ENCODE data around the gene SH3PXD2A. TPM values are rescaled to one million over a fixed set of nuclear protein-coding genes. Genes with fewer than 3 reads are reported as not detected.

The SH3PXD2A gene
- total and polyA plus RNA-seq, 7 donors: 19.0 to 58.2 (median 24.5) TPM

DNA sequence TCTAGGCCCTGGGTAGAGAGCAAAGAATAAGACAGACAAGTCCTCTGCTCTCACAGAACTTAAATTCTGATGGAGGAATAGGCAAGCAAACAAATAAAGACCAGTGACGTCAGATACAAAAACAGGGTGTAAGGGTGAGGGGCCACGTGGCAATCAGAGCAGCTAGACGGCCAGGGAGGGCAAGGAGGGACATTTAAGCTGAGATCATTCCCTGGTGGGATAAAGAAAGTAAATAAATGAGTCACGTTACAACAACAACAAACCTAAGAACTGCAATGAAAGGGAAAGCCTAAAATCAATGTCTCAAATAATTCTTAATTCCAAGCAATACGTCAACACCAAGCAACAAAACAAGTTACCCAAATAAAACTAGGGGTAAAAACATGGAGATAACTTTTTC is 40.8 kb upstream of the SH3PXD2A start:
- WGBS, 2 donors: 71 to 76% methylated on average over 5 of the region's 5 CpGs
- peaks cover 0 to 21% (median 15%) of the 10 kb centered on the region in 4 donors for H3K4me1 ChIP-seq
- no peak overlapping the region for H3K4me3 ChIP-seq
- H3K36me3 ChIP-seq: peaks cover 4 to 66% (median 19%) of the 10 kb centered on the region in 4 donors
- DNase-seq: no peak
- no peaks in the 10 kb centered on the region for H3K9me3 ChIP-seq
- no peak for TF ChIP-seq POLR2A (IDR thresholded peaks at IDR 0.05)
- TF ChIP-seq, protein P1, sequence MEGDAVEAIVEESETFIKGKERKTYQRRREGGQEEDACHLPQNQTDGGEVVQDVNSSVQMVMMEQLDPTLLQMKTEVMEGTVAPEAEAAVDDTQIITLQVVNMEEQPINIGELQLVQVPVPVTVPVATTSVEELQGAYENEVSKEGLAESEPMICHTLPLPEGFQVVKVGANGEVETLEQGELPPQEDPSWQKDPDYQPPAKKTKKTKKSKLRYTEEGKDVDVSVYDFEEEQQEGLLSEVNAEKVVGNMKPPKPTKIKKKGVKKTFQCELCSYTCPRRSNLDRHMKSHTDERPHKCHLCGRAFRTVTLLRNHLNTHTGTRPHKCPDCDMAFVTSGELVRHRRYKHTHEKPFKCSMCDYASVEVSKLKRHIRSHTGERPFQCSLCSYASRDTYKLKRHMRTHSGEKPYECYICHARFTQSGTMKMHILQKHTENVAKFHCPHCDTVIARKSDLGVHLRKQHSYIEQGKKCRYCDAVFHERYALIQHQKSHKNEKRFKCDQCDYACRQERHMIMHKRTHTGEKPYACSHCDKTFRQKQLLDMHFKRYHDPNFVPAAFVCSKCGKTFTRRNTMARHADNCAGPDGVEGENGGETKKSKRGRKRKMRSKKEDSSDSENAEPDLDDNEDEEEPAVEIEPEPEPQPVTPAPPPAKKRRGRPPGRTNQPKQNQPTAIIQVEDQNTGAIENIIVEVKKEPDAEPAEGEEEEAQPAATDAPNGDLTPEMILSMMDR (IDR thresholded peaks at IDR 0.05): no peak
- no peak for TF ChIP-seq EP300 (IDR thresholded peaks at IDR 0.05)
- TF ChIP-seq POLR2AphosphoS5 (IDR thresholded peaks at IDR 0.05): no peak
- peak overlapping the region; percentile 53 to 63 (median 56) for H3K27ac ChIP-seq
- H3K27me3 ChIP-seq: no peaks in the 10 kb centered on the region
- intact Hi-C loops (cut with DNase I): no loop called here

DNA sequence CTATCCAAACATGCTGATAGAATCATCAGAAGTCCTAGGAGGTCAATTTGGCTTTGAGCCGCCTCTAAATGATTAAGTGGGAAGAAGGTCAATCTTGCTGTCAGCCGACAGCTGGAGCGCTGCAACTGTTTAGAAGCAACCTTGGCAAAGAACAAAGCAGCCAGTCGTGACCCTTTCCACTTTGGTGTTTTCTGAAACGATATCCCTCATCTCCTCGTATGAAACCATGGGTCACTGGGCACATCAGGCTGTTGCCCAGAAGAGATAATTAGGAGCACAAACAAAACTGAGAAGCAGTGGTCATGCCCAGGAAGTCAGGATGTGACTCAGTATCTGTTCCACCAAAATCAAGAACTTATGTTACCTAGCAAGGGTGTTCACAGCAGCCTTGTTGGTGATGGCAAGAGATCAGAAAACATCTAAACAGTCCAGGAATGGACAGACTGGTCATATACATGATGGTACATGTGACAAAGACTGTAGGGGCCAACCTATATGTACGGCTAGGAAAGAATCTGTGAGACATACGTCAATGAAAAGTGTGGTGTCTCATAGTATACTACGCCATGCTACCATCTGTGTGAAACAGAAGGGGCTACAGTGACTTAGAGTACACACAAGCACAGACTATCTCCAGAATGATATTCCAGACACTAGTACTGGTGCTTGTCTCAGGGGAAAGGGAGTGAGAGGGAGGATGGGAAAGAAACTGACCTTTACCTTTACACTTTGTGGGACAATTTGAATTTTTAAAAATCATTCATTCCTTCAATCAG is 40.2 kb upstream of the SH3PXD2A start:
- Histone ChIP-seq H3K4me1 (peaks cover 0 to 21% (median 15%) of the 10 kb centered on the region in 4 donors), H3K9me3 (no peaks in the 10 kb centered on the region), H3K27me3 (no peaks in the 10 kb centered on the region), H3K4me3 (no peak overlapping the region), H3K36me3 (peaks cover 4 to 72% (median 19%) of the 10 kb centered on the region in 4 donors), H3K27ac (peak overlapping the region; percentile 53 to 63 (median 56))
- DNase-seq: no peak
- no peak for TF ChIP-seq EP300 (IDR thresholded peaks at IDR 0.05)
- TF ChIP-seq, protein P1 (IDR thresholded peaks at IDR 0.05): no peak
- TF ChIP-seq POLR2A (IDR thresholded peaks at IDR 0.05): no peak
- TF ChIP-seq POLR2AphosphoS5 (IDR thresholded peaks at IDR 0.05): peak in 1 of 4 donors; percentile 17
- WGBS, 2 donors: 65 to 72% methylated on average over 9 of the region's 9 CpGs
- intact Hi-C loops (cut with DNase I): no loop called here

DNA sequence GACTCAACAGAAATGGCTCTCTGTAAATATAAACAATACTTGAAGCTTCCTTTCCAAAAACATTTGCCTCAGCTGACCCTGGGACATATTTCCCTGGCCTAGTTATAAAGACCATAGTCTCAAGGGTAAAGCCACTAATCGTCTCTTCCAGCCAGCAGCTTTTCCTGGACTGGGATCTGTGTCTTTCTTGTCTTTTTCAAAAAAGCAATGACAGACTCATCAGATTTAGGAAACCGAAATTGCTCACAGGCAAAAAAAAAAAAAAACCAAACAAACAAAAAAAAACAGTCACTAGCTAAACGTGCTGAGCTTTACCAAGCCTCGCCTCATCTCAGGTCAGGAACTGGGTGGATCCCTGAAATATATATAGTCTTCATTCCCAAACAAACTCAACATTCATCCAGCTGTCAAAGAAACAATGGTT is 39.1 kb upstream of the SH3PXD2A start:
- H3K4me1 ChIP-seq: peaks cover 0 to 21% (median 15%) of the 10 kb centered on the region in 4 donors
- H3K4me3 ChIP-seq: no peak overlapping the region
- H3K27me3 ChIP-seq: no peaks in the 10 kb centered on the region
- H3K36me3 ChIP-seq: peaks cover 4 to 71% (median 13%) of the 10 kb centered on the region in 4 donors
- no peaks in the 10 kb centered on the region for H3K9me3 ChIP-seq
- DNase-seq: no peak
- H3K27ac ChIP-seq: peak overlapping the region; percentile 53 to 63 (median 56)
- TF ChIP-seq, protein P1 (IDR thresholded peaks at IDR 0.05): no peak
- TF ChIP-seq POLR2A (IDR thresholded peaks at IDR 0.05) (no peak), EP300 (IDR thresholded peaks at IDR 0.05) (no peak), POLR2AphosphoS5 (IDR thresholded peaks at IDR 0.05) (peak in 2 of 4 donors; percentile 17 to 28)
- 9 to 39% methylated on average over 4 of the region's 4 CpGs for WGBS, 2 donors
- intact Hi-C loops (cut with DNase I): no loop called here

DNA sequence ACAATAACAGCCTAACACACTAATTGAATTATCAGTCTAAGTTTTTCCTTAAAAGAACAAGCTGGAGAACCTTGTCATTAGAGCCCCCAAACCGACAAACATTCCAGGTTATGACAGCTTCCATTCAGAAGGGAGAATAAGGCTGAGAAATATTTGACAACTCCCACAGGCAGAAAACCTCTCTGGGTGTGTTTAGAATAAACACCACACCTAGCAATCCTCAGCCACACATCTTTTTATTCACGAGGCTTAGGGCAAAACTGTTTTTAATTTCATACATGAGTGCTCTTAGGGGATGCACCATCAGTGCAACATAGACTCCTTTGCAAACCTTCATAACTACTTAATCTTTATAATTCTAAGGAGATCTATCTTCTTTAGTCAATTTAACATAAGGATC is 38.4 kb upstream of the SH3PXD2A start:
- H3K36me3 ChIP-seq: peaks cover 4 to 65% (median 9%) of the 10 kb centered on the region in 4 donors

More for the DNA sequence above, 38.4 kb upstream of the SH3PXD2A start:
- TF ChIP-seq EP300 (IDR thresholded peaks at IDR 0.05) (no peak), POLR2A (IDR thresholded peaks at IDR 0.05) (no peak), POLR2AphosphoS5 (IDR thresholded peaks at IDR 0.05) (no peak)
- TF ChIP-seq, protein P1 (IDR thresholded peaks at IDR 0.05): no peak
- Histone ChIP-seq H3K4me1 (peaks cover 0 to 22% (median 15%) of the 10 kb centered on the region in 4 donors), H3K27ac (peak overlapping the region; percentile 53 to 63 (median 56)), H3K27me3 (no peaks in the 10 kb centered on the region), H3K9me3 (no peaks in the 10 kb centered on the region), H3K4me3 (no peak overlapping the region)
- DNase-seq: no peak
- intact Hi-C loops (cut with DNase I): no loop called here
- 16 to 60% methylated on average over 2 of the region's 2 CpGs for WGBS, 2 donors

All from sigmoid colon (tissue), 7 donors.